GM21786 (cell line): ENCODE measurements around the gene PKN2.

Source experiments
- ATAC-seq: cut with Tn5 transposase; IDR thresholded peaks from one replicate; pipeline ENCODE4 v1.9.1; 2021; ENCODE audit not compliant: unreplicated experiment

Gene PKN2

DNA sequence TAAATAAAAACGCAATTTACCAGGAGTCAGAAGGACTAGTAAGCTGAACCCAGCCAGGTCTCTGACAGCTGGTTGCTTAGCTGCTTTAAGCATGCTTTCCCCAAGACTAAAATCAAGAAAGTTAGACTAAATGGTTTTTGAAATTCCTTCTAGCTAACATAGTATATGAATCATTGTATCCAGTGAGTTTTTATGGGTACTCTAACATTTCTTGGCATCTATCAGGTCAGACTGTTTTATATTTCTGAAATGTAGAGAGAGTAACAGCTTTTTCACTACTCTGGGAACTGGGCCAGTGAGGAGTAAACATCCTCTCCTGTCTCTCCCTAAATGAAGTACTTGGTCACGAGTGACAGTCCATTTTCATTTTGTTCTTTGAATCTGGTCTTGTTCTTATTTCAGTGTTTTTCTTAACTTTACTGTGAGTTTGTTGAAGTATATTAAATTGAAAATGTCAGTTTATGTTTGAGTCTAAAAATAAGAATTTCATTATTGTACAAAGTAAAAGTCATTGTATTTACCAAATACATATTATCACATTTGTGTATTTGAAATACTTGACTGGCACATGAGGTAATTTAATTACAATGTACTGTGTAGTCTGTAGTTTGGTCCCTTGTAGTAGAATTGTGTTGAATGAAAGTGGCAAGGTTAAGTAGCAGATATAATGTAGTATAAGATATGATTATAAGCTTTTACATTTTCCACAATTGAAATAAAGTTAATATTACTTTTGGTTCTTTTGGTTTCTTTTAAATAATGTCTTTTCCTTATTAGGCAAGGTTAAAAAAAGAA lies 47.6 kb downstream of the PKN2 start:
- ATAC-seq = no peak

GRCh38 chr1:88735382-88735781 lies 51.3 kb downstream of the PKN2 start:
- no peak for ATAC-seq

GRCh38 chr1:88735909-88736308 lies 51.8 kb downstream of the PKN2 start:
- no peak for ATAC-seq

DNA sequence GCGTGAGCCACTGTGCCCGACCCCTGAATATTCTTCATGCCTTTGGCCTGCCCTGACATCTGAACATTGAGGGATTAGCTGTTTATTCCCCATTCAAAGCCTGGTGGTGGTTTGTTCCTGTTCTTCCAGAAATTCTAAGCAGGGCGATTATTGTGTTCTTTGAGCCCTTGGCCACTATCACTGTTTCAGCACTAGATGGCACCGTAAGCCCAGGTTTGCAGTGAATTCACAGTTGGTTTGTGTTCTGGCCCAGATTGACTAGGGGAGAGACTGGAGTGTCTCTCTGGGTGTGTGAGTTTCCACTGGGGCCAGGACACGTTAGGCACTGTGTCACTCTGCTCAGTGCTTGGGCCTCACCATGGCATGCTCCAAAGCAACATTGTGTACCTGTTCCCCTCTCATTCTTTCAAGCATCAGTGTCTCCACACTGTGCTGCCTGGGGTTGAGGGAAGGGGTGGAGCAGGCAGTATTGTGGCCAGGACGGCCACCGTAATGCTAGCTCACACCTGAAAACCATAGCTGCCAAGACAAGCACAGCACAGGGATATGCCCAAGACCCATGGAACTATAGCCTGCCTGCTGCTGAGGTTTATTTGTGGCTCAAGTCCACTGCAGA lies 52.7 kb downstream of the PKN2 start:
- no peak for ATAC-seq

DNA sequence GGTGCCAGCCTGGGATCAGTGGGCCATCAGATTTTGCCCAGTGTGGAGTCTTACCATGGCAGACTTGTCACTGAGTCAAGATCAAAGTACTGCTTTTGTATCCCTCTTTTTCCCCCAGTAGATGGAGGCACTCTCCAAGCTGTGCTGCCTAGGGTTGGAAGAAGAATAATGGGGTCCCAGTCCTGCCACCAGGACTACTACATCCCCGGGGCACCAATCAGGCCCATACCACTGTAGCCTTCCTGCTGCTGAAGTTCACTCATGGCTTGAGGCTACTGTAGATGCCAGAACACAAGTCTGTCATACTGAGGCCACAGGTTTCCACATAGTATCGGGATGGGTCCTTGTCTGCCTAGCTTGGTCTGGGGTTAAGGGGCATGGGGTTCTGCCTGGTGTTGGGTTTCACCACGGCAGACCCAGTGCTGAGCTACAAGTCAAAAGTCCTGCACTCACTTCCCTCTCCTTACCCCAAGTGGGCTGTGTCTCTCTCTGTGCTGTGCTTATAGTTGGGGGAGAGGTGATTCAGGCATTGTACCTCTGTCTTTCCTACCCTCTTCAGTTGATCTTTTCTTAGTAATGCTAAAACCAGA lies 53.4 kb downstream of the PKN2 start:
- no peak for ATAC-seq

DNA sequence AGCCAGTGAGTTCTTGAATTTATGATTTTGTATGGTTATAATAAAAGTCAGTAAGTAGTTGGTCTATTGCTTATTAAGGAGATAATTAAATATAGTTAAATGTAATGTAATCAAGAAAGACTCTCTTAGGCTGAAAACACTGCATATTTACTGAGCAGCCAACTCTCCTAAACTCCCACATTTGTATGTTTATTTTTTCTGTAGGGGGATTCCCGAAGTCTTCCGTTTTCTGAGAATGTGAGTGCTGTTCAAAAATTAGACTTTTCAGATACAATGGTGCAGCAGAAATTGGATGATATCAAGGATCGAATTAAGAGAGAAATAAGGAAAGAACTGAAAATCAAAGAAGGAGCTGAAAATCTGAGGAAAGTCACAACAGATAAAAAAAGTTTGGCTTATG lies 56.7 kb downstream of the PKN2 start:
- ATAC-seq = no peak

GRCh38 chr1:88741413-88741812 lies 57.3 kb downstream of the PKN2 start:
- no peak for ATAC-seq

- ATAC-seq = no peak
Observed at GRCh38 chr1:88742531-88742930, 58.5 kb downstream of the PKN2 start.

DNA sequence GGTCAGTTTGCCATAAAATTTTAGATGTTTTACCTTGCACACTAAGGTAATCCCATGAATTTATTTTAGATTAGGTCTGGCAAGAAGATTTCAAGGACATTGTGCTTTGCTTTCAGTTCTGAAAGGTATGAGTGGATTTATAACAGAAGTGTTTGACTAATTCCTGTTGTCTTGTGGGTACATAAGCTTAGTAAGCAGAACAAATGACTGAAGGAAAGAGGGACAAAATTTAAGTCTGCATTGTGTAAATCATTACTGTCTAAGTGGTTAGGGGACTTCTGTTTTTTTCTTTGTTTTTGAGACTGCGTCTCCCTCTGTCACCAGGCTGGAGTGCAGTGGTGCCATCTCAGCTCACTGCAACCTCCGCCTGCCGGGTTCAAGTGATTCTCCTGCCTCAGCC lies 60.1 kb downstream of the PKN2 start:
- no peak for ATAC-seq

- ATAC-seq = no peak
Observed at GRCh38 chr1:88746916-88747315, 62.8 kb downstream of the PKN2 start.

GRCh38 chr1:88751714-88752113 lies 67.6 kb downstream of the PKN2 start:
- no peak for ATAC-seq

DNA sequence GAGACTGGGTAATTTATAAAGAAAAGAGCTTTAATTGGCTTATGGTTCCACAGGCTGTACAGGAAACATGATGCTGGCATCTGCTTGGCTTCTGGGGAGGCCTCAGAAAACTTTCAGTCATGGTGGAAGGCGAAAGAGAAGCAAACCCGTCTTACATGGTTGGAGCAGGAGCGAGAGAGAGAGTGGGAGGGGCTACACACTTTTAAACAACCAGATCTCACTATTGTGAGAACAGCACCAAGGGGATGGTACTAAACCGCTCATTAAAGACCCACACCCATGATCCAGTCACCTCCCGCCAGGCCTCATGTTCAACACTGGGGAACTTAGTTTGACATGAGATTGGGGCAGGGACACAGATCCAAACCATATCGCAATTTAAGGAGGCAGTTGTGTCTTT lies 69.4 kb downstream of the PKN2 start:
- no peak for ATAC-seq

GRCh38 chr1:88763649-88764406 lies 79.8 kb downstream of the PKN2 start:
- no peak for ATAC-seq

- no peak for ATAC-seq
Observed at GRCh38 chr1:88768187-88768586, 84.1 kb downstream of the PKN2 start.

- ATAC-seq = no peak
Observed at GRCh38 chr1:88768816-88769215, 84.7 kb downstream of the PKN2 start.

DNA sequence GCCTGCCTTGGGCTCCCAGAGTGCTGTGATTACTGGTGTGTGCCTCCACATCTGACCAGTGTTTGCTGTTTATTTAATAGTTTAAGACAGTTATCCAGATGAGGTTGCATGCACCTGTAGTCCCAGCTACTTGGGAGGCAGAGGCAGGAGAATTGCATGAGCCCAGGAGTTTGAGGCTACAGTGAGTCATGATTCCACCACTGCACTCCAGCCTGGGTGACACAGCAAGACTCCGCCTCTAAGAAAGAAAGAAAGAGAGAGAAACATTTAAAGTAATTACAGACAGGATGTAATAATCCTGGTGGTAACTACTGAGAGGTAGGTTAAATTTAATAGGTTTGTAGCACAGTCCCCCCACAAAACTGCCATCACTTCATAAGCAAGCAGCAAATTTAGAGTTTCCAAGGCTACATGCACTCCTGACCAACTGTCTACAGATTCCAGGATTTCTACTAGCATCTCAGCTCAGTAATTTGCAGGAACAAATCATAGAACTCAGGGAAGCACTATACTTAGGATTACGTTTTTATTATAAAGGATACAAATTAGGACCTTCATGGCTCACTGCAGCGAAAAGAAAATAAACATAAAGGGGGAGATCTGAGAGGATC lies 89.6 kb downstream of the PKN2 start:
- ATAC-seq = no peak

DNA sequence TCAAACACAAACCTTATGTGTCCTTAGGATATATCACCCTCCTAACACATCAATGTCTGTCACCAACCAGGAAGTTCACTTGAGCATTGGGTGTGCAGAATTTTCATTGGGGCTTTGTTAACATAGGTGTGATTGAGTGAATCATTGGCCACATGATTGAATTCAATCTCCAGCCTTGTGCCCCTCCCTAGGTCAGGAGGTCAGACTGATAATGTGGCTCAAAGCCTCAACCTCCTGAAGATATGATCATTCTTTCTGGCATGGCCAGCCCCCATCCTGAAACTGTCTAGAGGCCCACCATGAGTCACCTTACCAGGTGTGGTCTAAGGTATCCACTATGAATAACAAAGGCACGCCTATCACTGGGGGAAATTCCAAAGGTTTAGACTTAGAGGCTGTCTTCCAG lies 90.1 kb downstream of the PKN2 start:
- ATAC-seq = no peak

GRCh38 chr1:88777604-88778149 lies 93.6 kb downstream of the PKN2 start:
- no peak for ATAC-seq

DNA sequence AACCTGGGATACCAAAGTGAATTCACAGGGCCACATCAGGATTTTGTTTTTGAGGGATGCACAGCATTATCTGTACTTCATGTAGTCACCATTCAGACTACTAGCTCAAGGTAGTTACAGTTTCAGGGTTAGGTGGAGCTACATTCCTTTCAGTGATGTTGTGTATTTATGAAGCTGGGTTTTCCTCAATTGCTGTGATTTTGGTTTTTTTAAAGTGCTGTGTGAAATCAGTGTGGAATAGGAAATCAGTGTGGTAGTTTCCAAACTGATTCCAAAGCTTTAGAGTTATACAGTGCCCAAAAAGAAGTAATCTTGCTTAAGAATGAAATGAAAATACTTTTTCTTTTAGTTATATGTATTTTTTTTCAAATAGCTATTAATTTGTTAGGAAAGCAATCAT lies 95.8 kb downstream of the PKN2 start:
- no peak for ATAC-seq

DNA sequence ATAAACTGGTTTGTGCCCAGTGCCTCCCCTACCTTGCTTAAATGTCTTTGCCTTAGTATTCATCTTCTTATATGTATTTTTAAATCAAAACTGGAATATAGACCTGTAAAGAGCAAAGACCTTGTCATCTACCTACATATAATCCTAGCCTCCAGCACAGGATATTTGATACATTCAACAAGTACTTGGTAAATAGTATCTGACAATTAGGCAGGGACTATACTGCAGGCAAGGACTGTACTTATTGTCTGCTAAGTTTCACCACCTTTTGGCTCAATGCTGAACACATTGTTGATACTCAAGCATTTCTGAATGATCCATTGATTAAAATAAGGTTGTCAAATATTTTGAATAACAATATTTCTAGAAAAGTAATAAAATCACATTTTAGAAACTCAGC lies 96.4 kb downstream of the PKN2 start:
- ATAC-seq = no peak

DNA sequence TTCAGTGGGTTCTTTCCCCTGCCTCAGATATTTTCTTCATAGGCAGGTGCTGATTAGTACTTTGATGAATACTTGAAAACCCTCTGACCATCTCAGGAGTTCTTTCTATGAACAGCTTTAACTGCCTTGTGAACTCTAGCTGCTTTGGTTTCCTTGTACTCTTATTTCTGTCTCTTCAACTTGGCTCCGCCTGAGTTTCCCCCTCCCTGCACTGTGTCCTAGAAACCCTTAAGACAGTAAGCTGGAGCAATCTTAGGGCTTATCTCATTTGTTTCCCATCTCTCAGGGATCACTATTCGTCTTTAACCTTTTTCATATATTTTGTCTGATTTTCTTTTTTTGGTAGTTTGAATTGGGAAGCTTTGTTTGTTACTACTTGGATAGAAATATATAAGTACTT lies 99.1 kb downstream of the PKN2 start:
- no peak for ATAC-seq
